GM15510 (cell line): ENCODE data around the gene PITPNC1.

Experiments used
- POLR2A ChIP-seq: IDR thresholded peaks from 3 replicates; pipeline ENCODE4 v1.6.1; 2011; ENCODE audit warnings: borderline replicate concordance; ENCODE audit not compliant: insufficient read length; ENCODE audit errors: extremely low read depth

The PITPNC1 gene

GRCh38 chr17:67439269-67439668, 62.2 kb downstream of the PITPNC1 start:
- no peak for TF ChIP-seq POLR2A

GRCh38 chr17:67440277-67441051, 63.4 kb downstream of the PITPNC1 start:
- no peak for TF ChIP-seq POLR2A

GRCh38 chr17:67441052-67441895, 64.2 kb downstream of the PITPNC1 start:
- no peak for TF ChIP-seq POLR2A

- TF ChIP-seq POLR2A, result no peak
Measured at GRCh38 chr17:67441896-67442219, 64.8 kb downstream of the PITPNC1 start.

- no peak for TF ChIP-seq POLR2A
Measured at GRCh38 chr17:67442787-67443624, 65.9 kb downstream of the PITPNC1 start.

- no peak for TF ChIP-seq POLR2A
Measured at GRCh38 chr17:67443931-67444595, 67.0 kb downstream of the PITPNC1 start.

- no peak for TF ChIP-seq POLR2A
Measured at GRCh38 chr17:67448449-67448848, 71.4 kb downstream of the PITPNC1 start.

- no peak for TF ChIP-seq POLR2A
Measured at GRCh38 chr17:67449065-67449464, 72.0 kb downstream of the PITPNC1 start.

GRCh38 chr17:67449845-67450755, 73.0 kb downstream of the PITPNC1 start:
- no peak for TF ChIP-seq POLR2A

GRCh38 chr17:67452681-67453554, 75.8 kb downstream of the PITPNC1 start:
- no peak for TF ChIP-seq POLR2A

GRCh38 chr17:67456103-67456502, 79.0 kb downstream of the PITPNC1 start:
- TF ChIP-seq POLR2A, result no peak

- no peak for TF ChIP-seq POLR2A
Measured at GRCh38 chr17:67456889-67457288, 79.8 kb downstream of the PITPNC1 start.

- TF ChIP-seq POLR2A, result no peak
Measured at GRCh38 chr17:67458203-67458602, 81.1 kb downstream of the PITPNC1 start.
